Kidney (tissue), 14 donors: Measurements from ENCODE around the gene ST14. TPM values are rescaled to one million over a fixed set of nuclear protein-coding genes. Genes with fewer than 3 reads are reported as not detected.

Experiments
- DNase-seq, 5 donors: peaks; one replicate each; pipeline ENCODE4 v3.0.0-alpha.2; 2013 to 2020
- FAIRE-seq: peaks from 2 replicates; lab custom pipeline; 2012; peaks lifted over from hg19 to GRCh38; lab: Jason Lieb, UNC
- H3K27ac ChIP-seq, 2 donors: one replicate each; pipeline ENCODE4 v1.7.0; 2013; ENCODE audit warnings: low read depth in 2 of 2, low read length in 2 of 2, inconsistent platforms in 1 of 2
- H3K27me3 ChIP-seq: one replicate; pipeline ENCODE4 v1.7.1; 2013; ENCODE audit warnings: low read length, inconsistent platforms; ENCODE audit not compliant: control insufficient read depth, insufficient read depth
- H3K36me3 ChIP-seq, 3 donors: one replicate each; pipeline versions ENCODE4 v1.7.0 to v1.7.1; 2013; ENCODE audit warnings: low read length in 3 of 3, control low read depth in 1 of 3, inconsistent platforms in 1 of 3; ENCODE audit not compliant: insufficient read depth in 3 of 3, control insufficient read depth in 2 of 3
- H3K4me1 ChIP-seq, 3 donors: one replicate each; pipeline versions ENCODE4 v1.7.0 to v1.7.1; 2013; ENCODE audit warnings: low read length in 3 of 3, inconsistent platforms in 1 of 3, low read depth in 1 of 3; ENCODE audit not compliant: control insufficient read depth in 2 of 3, insufficient read depth in 2 of 3
- H3K4me3 ChIP-seq, 3 donors: one replicate each; pipeline versions ENCODE4 v1.7.0 to v1.8.1; 2013; ENCODE audit warnings: low read length in 3 of 3, control low read depth in 1 of 3, inconsistent platforms in 1 of 3
- H3K9ac ChIP-seq, 3 donors: one replicate each; pipeline versions ENCODE4 v1.7.0 to v1.7.1; 2013; ENCODE audit warnings: low read length in 3 of 3, control low read depth in 1 of 3, inconsistent platforms in 1 of 3
- H3K9me3 ChIP-seq, 3 donors: one replicate each; pipeline versions ENCODE4 v1.7.0 to v1.7.1; 2013; ENCODE audit warnings: low read length in 3 of 3, control low read depth in 1 of 3, inconsistent platforms in 1 of 3; ENCODE audit not compliant: control insufficient read depth in 2 of 3, insufficient read depth in 1 of 3
- intact Hi-C: fragments of 100-400 bp; cut with DNase I; formaldehyde crosslinking; loops from one replicate; pipeline ENCODE4 v1.11.1; 2022
- polyA plus RNA-seq: library from polyadenylated mRNA; stranded (reverse); fragments of 350-450 nt; fragmentation: Illumina TruSeq; extraction: RNeasy Lipid Tissue Mini Kit (QIAGEN cat#74804); gene quantifications from one replicate; pipeline ENCODE4 v1.2.3, GENCODE V29; 2014; ENCODE audit warnings: low read depth, low replicate concordance; ENCODE audit not compliant: insufficient read depth
- total RNA-seq: library from RNA; stranded (reverse); fragmentation: NEBNext Ultra II Directional; extraction: Animal tissue kit (Norgen Biotek cat#: 25700); gene quantifications from one replicate; pipeline ENCODE4 v1.2.1, GENCODE V29; 2021
- TF ChIP-seq, protein P1 (sequence below): IDR thresholded peaks from 3 replicates; pipeline ENCODE4 v1.5.1; 2012; ENCODE audit warnings: mild to moderate bottlenecking, moderate library complexity, borderline replicate concordance; ENCODE audit not compliant: insufficient read depth; ENCODE audit errors: extremely low read depth
- donor health status: control.
- donor health status: control.
- donor health status: control.
- donor health status: control.
- donor health status: control.
- donor health status: DM: yes; HTN: yes; CAD: no.
- donor health status: Normal renal cell carcinoma (clear cell type).

ST14 gene
- total and polyA plus RNA-seq, 2 donors from 2014 or later = 59.3 to 139 TPM

DNA sequence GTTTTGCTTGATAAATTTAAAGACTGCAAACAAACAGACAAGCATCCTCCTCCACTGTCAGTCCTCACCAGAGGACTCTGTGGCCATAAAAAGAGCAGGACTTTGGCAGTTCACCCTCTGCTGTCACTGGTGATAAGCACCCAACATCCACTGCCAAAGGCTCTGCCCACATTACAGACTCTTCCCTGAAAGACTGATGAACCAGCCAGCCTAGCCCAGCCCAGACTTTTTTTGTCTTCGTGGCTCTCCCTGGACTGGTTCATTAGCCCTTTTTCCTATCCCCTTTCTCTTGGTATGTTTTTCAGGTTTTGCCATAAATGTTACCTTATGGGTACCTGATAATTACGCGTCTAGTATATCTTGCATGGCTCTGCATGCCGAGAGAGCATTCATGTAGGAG is 15.1 kb downstream of the ST14 start:
- Histone ChIP-seq H3K9me3 (peaks cover 0 to 7% (median 0%) of the 10 kb centered on the region in 3 donors), H3K9ac (no peak overlapping the region), H3K27ac (no peak overlapping the region), H3K27me3 (no peaks in the 10 kb centered on the region), H3K4me1 (peaks cover 0 to 22% (median 15%) of the 10 kb centered on the region in 3 donors), H3K4me3 (no peak overlapping the region), H3K36me3 (no peaks in the 10 kb centered on the region)
- intact Hi-C loops = no loop called here
- no peak for FAIRE-seq
- no peak for DNase-seq
- TF ChIP-seq, protein P1, sequence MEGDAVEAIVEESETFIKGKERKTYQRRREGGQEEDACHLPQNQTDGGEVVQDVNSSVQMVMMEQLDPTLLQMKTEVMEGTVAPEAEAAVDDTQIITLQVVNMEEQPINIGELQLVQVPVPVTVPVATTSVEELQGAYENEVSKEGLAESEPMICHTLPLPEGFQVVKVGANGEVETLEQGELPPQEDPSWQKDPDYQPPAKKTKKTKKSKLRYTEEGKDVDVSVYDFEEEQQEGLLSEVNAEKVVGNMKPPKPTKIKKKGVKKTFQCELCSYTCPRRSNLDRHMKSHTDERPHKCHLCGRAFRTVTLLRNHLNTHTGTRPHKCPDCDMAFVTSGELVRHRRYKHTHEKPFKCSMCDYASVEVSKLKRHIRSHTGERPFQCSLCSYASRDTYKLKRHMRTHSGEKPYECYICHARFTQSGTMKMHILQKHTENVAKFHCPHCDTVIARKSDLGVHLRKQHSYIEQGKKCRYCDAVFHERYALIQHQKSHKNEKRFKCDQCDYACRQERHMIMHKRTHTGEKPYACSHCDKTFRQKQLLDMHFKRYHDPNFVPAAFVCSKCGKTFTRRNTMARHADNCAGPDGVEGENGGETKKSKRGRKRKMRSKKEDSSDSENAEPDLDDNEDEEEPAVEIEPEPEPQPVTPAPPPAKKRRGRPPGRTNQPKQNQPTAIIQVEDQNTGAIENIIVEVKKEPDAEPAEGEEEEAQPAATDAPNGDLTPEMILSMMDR = no peak

DNA sequence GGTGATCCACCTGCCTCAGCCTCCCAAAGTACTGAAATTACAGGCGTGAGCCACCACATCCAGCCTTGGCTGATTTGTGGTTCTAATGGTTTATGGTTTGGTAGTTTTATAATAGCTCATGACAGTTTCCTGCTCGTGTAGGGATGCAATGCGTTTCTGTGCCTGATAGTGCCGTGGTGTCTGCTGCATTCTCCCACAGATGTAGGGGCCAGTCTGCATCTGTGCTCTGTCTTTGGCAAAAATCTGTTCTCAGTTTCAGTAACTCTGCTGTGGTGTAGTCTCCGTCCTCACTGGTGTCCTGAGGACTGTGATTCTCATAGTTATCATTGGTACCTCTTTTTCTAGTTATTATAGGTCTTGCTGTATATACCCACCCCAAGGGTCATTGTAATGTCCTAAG is 16.3 kb downstream of the ST14 start:
- Histone ChIP-seq H3K27ac (no peak overlapping the region), H3K4me3 (no peak overlapping the region)
- TF ChIP-seq, protein P1 = no peak

DNA sequence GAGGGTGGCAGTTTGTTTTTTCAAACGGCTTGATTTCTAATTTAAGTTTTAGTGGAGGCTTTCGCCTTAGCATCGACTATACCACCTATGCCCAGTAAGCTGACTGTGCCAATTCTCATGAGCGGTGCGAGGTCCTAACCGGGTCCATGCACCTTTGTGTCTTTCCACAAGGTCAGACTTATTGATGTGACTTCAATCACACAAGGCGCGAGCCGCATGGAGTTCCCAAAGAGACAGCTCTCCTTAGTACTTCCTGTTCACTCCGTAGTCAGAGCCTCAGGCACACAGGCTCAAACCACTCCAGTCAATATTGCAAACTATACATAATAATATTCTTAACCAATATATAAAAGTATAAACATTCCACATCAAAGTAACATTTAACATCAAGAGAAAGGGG is 18.2 kb downstream of the ST14 start:
- TF ChIP-seq, protein P1 = no peak
- Histone ChIP-seq H3K4me3 (no peak overlapping the region), H3K9me3 (peaks cover 0 to 7% (median 0%) of the 10 kb centered on the region in 3 donors), H3K4me1 (peaks cover 0 to 42% (median 36%) of the 10 kb centered on the region in 3 donors), H3K27ac (peak overlapping the region in 1 of 2 donors; percentile 93), H3K27me3 (no peaks in the 10 kb centered on the region), H3K36me3 (no peaks in the 10 kb centered on the region), H3K9ac (no peak overlapping the region)
- DNase-seq (no peak), FAIRE-seq (no peak)
- intact Hi-C loops = no loop called here

More for the DNA sequence above, 16.3 kb downstream of the ST14 start:
- DNase-seq (peak in 1 of 5 donors; percentile 1), FAIRE-seq (no peak)
- peaks cover 0 to 7% (median 0%) of the 10 kb centered on the region in 3 donors for H3K9me3 ChIP-seq
- intact Hi-C loops = no loop called here
- H3K27me3 ChIP-seq = no peaks in the 10 kb centered on the region
- no peak overlapping the region for H3K9ac ChIP-seq
- peaks cover 0 to 27% (median 27%) of the 10 kb centered on the region in 3 donors for H3K4me1 ChIP-seq
- H3K36me3 ChIP-seq = no peaks in the 10 kb centered on the region
